ENCODE data around the gene VPS8.

GRCh38 chr3:184811663-184811998 lies 335 bp upstream of the VPS8 start:
- TF ChIP-seq CTCF (IDR thresholded peaks at IDR 0.05; ENCODE audit: insufficient read depth, low read length, poor library complexity, severe bottlenecking) (no peak), EZH2phosphoT487 (conservative IDR thresholded peaks at IDR 0.05; ENCODE audit: low read length) (no peak)

Measured in SU-DHL-6 (cell line).